GM19193 (cell line): ENCODE results near the gene TMEM232.
A peak's percentile ranks its signal among the peaks of the same experiment; 100 is the strongest.

Source experiments
- POLR2A ChIP-seq: IDR thresholded peaks from 4 replicates; pipeline ENCODE4 v1.6.1; 2011; ENCODE audit not compliant: insufficient read depth, insufficient read length; ENCODE audit errors: extremely low read depth

The TMEM232 gene

GRCh38 chr5:110726249-110727024 lies at the start of gene TMEM232:
TSS of gene TMEM232 (minus strand) at chr5:110726671. CDS start at chr5:110667352, 59,319 bp downstream.
- no peak for TF ChIP-seq POLR2A

- TF ChIP-seq POLR2A = no peak
These were observed 43.8 kb upstream of the TMEM232 start for GRCh38 chr5:110770286-110770685.

- TF ChIP-seq POLR2A = no peak
These were observed 42.7 kb upstream of the TMEM232 start for GRCh38 chr5:110769000-110769681.

- no peak for TF ChIP-seq POLR2A
These were observed 41.8 kb upstream of the TMEM232 start for GRCh38 chr5:110768138-110768860.

GRCh38 chr5:110760158-110760557 lies 33.7 kb upstream of the TMEM232 start:
- no peak for TF ChIP-seq POLR2A

- TF ChIP-seq POLR2A = no peak
These were observed 30.8 kb upstream of the TMEM232 start for GRCh38 chr5:110757118-110757729.

- TF ChIP-seq POLR2A = no peak
These were observed 27.7 kb upstream of the TMEM232 start for GRCh38 chr5:110754181-110754580.

- TF ChIP-seq POLR2A = no peak
These were observed 27.1 kb upstream of the TMEM232 start for GRCh38 chr5:110753600-110753999.

GRCh38 chr5:110752953-110753352 lies 26.5 kb upstream of the TMEM232 start:
- TF ChIP-seq POLR2A = no peak

- no peak for TF ChIP-seq POLR2A
These were observed 25.7 kb upstream of the TMEM232 start for GRCh38 chr5:110751902-110752762.

GRCh38 chr5:110738812-110739651 lies 12.6 kb upstream of the TMEM232 start, which contains the start of gene SLC25A46:
TSS of gene SLC25A46 (plus strand) at chr5:110739007. CDS start at chr5:110739120, 113 bp downstream.
- peak; percentile 96 for TF ChIP-seq POLR2A

GRCh38 chr5:110738503-110738811 lies 12.0 kb upstream of the TMEM232 start:
- no peak for TF ChIP-seq POLR2A

GRCh38 chr5:110736753-110737152 lies 10.3 kb upstream of the TMEM232 start:
- no peak for TF ChIP-seq POLR2A
